Adrenal gland (tissue), 5 donors: ENCODE results near the gene MTX3.

Experiments
- POLR2A ChIP-seq, 2 donors: fragments of 450-650 bp; IDR thresholded peaks; one replicate each; pipeline ENCODE4 v1.6.1; 2017; ENCODE audit warnings: antibody characterized with exemption in 2 of 2, mild to moderate bottlenecking in 2 of 2, moderate library complexity in 1 of 2
- TF ChIP-seq, protein P1 (sequence below), 6 experiments: fragments of 450-650 bp in 4 of 6; fragments of 200-600 bp in 2 of 6; sonication (generic) in 1 of 6; IDR thresholded peaks; 1 replicate in 5 of 6; 2 replicates in 1 of 6; pipeline versions ENCODE4 v1.5.1 to v1.8.0; 2016 to 2021; ENCODE audit warnings: antibody characterized with exemption in 6 of 6, mild to moderate bottlenecking in 2 of 6, moderate library complexity in 1 of 6
- donor health status: DM: no; HTN: no; CAD: no.

GRCh38 chr5:79999722-80000121 lies 8.7 kb upstream of the MTX3 start:
- no peak for TF ChIP-seq POLR2A (IDR thresholded peaks at IDR 0.05)
- TF ChIP-seq, protein P1, sequence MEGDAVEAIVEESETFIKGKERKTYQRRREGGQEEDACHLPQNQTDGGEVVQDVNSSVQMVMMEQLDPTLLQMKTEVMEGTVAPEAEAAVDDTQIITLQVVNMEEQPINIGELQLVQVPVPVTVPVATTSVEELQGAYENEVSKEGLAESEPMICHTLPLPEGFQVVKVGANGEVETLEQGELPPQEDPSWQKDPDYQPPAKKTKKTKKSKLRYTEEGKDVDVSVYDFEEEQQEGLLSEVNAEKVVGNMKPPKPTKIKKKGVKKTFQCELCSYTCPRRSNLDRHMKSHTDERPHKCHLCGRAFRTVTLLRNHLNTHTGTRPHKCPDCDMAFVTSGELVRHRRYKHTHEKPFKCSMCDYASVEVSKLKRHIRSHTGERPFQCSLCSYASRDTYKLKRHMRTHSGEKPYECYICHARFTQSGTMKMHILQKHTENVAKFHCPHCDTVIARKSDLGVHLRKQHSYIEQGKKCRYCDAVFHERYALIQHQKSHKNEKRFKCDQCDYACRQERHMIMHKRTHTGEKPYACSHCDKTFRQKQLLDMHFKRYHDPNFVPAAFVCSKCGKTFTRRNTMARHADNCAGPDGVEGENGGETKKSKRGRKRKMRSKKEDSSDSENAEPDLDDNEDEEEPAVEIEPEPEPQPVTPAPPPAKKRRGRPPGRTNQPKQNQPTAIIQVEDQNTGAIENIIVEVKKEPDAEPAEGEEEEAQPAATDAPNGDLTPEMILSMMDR (IDR thresholded peaks at IDR 0.05), result no peak
